GM23338 (cell line): ENCODE data around the gene SERINC5. TPM values are rescaled to one million over a fixed set of nuclear protein-coding genes. Genes with fewer than 3 reads are reported as not detected.

Experiments
- ATAC-seq: fragments of 200-7000 bp; cut with Tn5 transposase; 3 replicates; pipeline ENCODE4 v1.9.1; 2020
- DNase-seq: peaks from one replicate; pipeline ENCODE4 v3.0.0-alpha.2; 2015; ENCODE audit warnings: low spot score
- H2AFZ ChIP-seq: fragments of 200-600 bp; sonication (generic); 2 replicates; pipeline ENCODE4 v1.8.0; 2016; ENCODE audit warnings: antibody characterized with exemption, mild to moderate bottlenecking, moderate library complexity
- H3F3A ChIP-seq: fragments of 200-600 bp; sonication (generic); replicated peaks from 2 replicates; pipeline ENCODE4 v1.8.0; 2017; ENCODE audit warnings: antibody characterized with exemption, mixed run types, low read depth
- H3K27ac ChIP-seq: fragments of 200-600 bp; sonication (generic); 2 replicates; pipeline ENCODE4 v1.6.1; 2016; ENCODE audit warnings: low read depth
- H3K27me3 ChIP-seq: fragments of 200-600 bp; sonication (generic); 2 replicates; pipeline ENCODE4 v1.8.0; 2016; ENCODE audit warnings: mild to moderate bottlenecking, mixed run types, moderate library complexity; ENCODE audit not compliant: insufficient read depth
- H3K36me3 ChIP-seq: fragments of 200-600 bp; sonication (generic); 2 replicates; pipeline ENCODE4 v1.8.0; 2016; ENCODE audit warnings: mild to moderate bottlenecking; ENCODE audit not compliant: insufficient read depth
- H3K4me1 ChIP-seq: fragments of 200-600 bp; sonication (generic); 2 replicates; pipeline ENCODE4 v1.8.0; 2016; ENCODE audit warnings: mild to moderate bottlenecking, moderate library complexity; ENCODE audit not compliant: insufficient read depth
- H3K4me2 ChIP-seq: fragments of 200-600 bp; sonication (generic); 2 replicates; pipeline ENCODE4 v1.7.1; 2017; ENCODE audit warnings: mixed run types
- H3K4me3 ChIP-seq: fragments of 200-600 bp; sonication (generic); 2 replicates; pipeline ENCODE4 v1.6.1; 2016; ENCODE audit warnings: mixed run types
- H3K79me2 ChIP-seq: fragments of 200-600 bp; sonication (generic); replicated peaks from 2 replicates; pipeline ENCODE4 v1.8.0; 2017; ENCODE audit warnings: mild to moderate bottlenecking; ENCODE audit not compliant: insufficient read depth
- H3K9me2 ChIP-seq: fragments of 200-600 bp; sonication (generic); 2 replicates; pipeline ENCODE4 v1.8.0; 2017; ENCODE audit not compliant: insufficient read depth
- H4K20me1 ChIP-seq: fragments of 200-600 bp; sonication (generic); replicated peaks from 2 replicates; pipeline ENCODE4 v1.8.0; 2017; ENCODE audit warnings: mild to moderate bottlenecking; ENCODE audit not compliant: insufficient read depth
- H3K27ac Mint-ChIP-seq: 2 replicates; pipeline ENCODE4 v1.8.0; 2020; ENCODE audit warnings: inconsistent platforms, mild to moderate bottlenecking, moderate library complexity, mixed read lengths
- H3K27me3 Mint-ChIP-seq: 3 replicates; pipeline ENCODE4 v1.8.0; 2022; ENCODE audit warnings: low read depth, mild to moderate bottlenecking, moderate library complexity, mixed read lengths, inconsistent platforms; ENCODE audit not compliant: insufficient read depth, poor library complexity
- H3K36me3 Mint-ChIP-seq: 3 replicates; pipeline ENCODE4 v1.8.0; 2021; ENCODE audit warnings: low read depth, mild to moderate bottlenecking, inconsistent platforms, moderate library complexity, mixed read lengths
- H3K4me1 Mint-ChIP-seq: 3 replicates; pipeline ENCODE4 v1.8.0; 2020; ENCODE audit warnings: mild to moderate bottlenecking, inconsistent platforms, mixed read lengths
- H3K4me3 Mint-ChIP-seq: 3 replicates; pipeline ENCODE4 v1.8.0; 2021; ENCODE audit warnings: moderate library complexity, mild to moderate bottlenecking, inconsistent platforms, mixed read lengths
- H3K9me3 Mint-ChIP-seq: 3 replicates; pipeline ENCODE4 v1.8.0; 2020; ENCODE audit warnings: moderate library complexity, mild to moderate bottlenecking, inconsistent platforms, mixed read lengths
- CREB1 ChIP-seq: fragments of 250-450 bp; sonication (Bioruptor Pico); IDR thresholded peaks from 2 replicates; pipeline ENCODE4 v1.5.0; 2020; ENCODE audit warnings: low read depth, mild to moderate bottlenecking, moderate library complexity
- EZH2 ChIP-seq: fragments of 200-600 bp; sonication (generic); IDR thresholded peaks from one replicate; pipeline ENCODE4 v1.8.0; 2017; ENCODE audit warnings: antibody characterized with exemption, mild to moderate bottlenecking, low read depth; ENCODE audit not compliant: unreplicated experiment
- EZH2phosphoT487 ChIP-seq: fragments of 200-600 bp; sonication (generic); IDR thresholded peaks from one replicate; pipeline ENCODE4 v1.8.1; 2018; ENCODE audit warnings: antibody characterized with exemption; ENCODE audit not compliant: unreplicated experiment
- JUNB ChIP-seq: IDR thresholded peaks from one replicate; pipeline ENCODE4 v1.6.1; 2016; ENCODE audit warnings: antibody characterized with exemption; ENCODE audit not compliant: unreplicated experiment
- POLR2AphosphoS5 ChIP-seq: IDR thresholded peaks from 2 replicates; pipeline ENCODE4 v1.6.1; 2016; ENCODE audit warnings: antibody characterized with exemption, low read depth
- STAT1 ChIP-seq: IDR thresholded peaks from one replicate; pipeline ENCODE4 v1.6.1; 2016; ENCODE audit warnings: antibody characterized with exemption; ENCODE audit not compliant: unreplicated experiment
- ZNF114 ChIP-seq: fragments of 250-450 bp; sonication (Bioruptor Pico); IDR thresholded peaks from 2 replicates; pipeline ENCODE4 v1.5.0; 2020; ENCODE audit warnings: mild to moderate bottlenecking, moderate library complexity
- ZNF331 ChIP-seq: fragments of 250-450 bp; sonication (Bioruptor Pico); IDR thresholded peaks from 2 replicates; pipeline ENCODE4 v1.5.0; 2020; ENCODE audit warnings: low read depth, mild to moderate bottlenecking, moderate library complexity
- polyA plus RNA-seq: library from polyadenylated mRNA; unstranded; fragments of >200 nt; fragmentation: Nextera tagmentation; extraction: Ambion mirVana; gene quantifications from 2 replicates; pipeline ENCODE4 v1.2.1, GENCODE V29; 2016
- total RNA-seq: library from RNA; depleted of rRNA; stranded (reverse); fragments of >200 nt; shearing (Covaris generic); gene quantifications from 2 replicates; pipeline ENCODE4 v1.2.3, GENCODE V29; 2014
- TF ChIP-seq, protein P1 (sequence below): IDR thresholded peaks from 2 replicates; pipeline ENCODE4 v1.6.1; 2016; ENCODE audit warnings: antibody characterized with exemption
- TF ChIP-seq, protein P2 (sequence below), 2 experiments: fragments of 200-600 bp in 1 of 2; sonication (generic) in 1 of 2; conservative IDR thresholded peaks; 2 replicates each; pipeline versions ENCODE4 v1.5.1 to v1.6.1; 2016 to 2017; ENCODE audit warnings: antibody characterized with exemption in 2 of 2, low read depth in 2 of 2, mild to moderate bottlenecking in 2 of 2, moderate library complexity in 1 of 2
- TF ChIP-seq, protein P3 (sequence below): IDR thresholded peaks from one replicate; pipeline ENCODE4 v1.6.1; 2018; ENCODE audit warnings: antibody characterized with exemption; ENCODE audit not compliant: unreplicated experiment

The SERINC5 gene
- total and polyA plus RNA-seq, 2 experiments from 2014 or later: 34.0 to 107 TPM

DNA sequence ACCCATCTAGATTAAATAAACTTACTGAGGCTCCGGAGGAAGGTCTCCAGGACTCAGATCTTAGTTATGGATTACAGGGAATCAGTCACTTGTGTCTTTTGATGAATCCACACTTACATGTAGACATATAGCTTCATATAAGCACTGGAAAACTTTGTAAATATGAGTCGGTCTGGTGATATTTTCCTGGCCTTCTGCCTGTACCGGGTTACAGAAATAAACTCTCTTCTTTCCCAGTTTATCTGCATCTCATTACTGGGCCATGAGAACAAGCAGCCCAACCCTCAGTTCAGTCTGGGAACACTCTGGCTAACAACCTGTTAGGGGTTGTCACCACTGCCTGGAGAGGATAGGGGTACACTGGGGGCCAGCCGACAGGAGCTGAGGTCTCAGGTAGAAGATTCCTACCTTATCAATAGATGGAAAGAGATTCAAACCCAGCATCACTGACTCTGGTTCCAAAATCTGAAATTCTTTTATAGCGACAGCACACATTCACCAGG is 161.6 kb downstream of the SERINC5 start (continued):
- TF ChIP-seq, protein P1, sequence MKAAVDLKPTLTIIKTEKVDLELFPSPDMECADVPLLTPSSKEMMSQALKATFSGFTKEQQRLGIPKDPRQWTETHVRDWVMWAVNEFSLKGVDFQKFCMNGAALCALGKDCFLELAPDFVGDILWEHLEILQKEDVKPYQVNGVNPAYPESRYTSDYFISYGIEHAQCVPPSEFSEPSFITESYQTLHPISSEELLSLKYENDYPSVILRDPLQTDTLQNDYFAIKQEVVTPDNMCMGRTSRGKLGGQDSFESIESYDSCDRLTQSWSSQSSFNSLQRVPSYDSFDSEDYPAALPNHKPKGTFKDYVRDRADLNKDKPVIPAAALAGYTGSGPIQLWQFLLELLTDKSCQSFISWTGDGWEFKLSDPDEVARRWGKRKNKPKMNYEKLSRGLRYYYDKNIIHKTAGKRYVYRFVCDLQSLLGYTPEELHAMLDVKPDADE: no peak
- TF ChIP-seq JUNB: no peak
- TF ChIP-seq POLR2AphosphoS5: no peak
- TF ChIP-seq ZNF114 (CRISPR knock-in tag): no peak
- no peak for TF ChIP-seq CREB1 (CRISPR knock-in tag)
- TF ChIP-seq STAT1: no peak

DNA sequence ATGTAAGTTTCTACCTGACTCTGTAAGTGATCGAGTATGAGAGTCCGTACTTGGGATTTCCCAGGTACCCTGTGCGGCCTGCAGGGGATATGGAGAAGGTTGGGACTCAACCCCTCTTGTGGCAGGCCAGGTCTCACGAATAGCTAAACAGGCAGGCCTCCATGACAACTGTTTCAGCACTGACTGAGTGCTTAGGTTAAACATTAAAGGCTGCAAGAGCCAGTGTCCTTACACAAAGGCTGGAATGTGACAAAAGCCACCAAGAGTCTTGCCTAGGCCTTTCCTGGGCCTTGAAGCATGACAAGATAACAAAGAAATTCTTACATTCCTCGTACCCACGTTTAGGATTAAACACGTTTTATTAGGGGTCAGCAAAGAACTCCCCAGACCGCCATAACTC is 162.1 kb downstream of the SERINC5 start:
- Mint-ChIP-seq H3K4me3 (no peak overlapping the region), H3K27ac (no peak overlapping the region; the same call in 1 of the 2 replicates), H3K9me3 (no peaks in the 10 kb centered on the region; the same call in 2 of the 3 replicates), H3K27me3 (peaks cover 17% of the 10 kb centered on the region), H3K4me1 (peaks cover 28% of the 10 kb centered on the region), H3K36me3 (0 out of 3 replicates have a peak, but pooled peaks cover 8% of the 10 kb centered on the region)
- H3K4me2 ChIP-seq: no peak overlapping the region
- H3K9me2 ChIP-seq: no peaks in the 10 kb centered on the region
- H3K27ac ChIP-seq: peak overlapping the region; percentile 13
- H3K4me3 ChIP-seq: no peak overlapping the region
- DNase-seq (peak; percentile 54), ATAC-seq (peak; percentile 20)
- no peaks in the 10 kb centered on the region for H3F3A ChIP-seq
- peak overlapping the region; percentile 48 for H2AFZ ChIP-seq
- H3K4me1 ChIP-seq: peaks cover 23% of the 10 kb centered on the region; the same call in 1 of the 2 replicates
- H3K27me3 ChIP-seq: no peaks in the 10 kb centered on the region
- H3K79me2 ChIP-seq: no peaks in the 10 kb centered on the region
- no peaks in the 10 kb centered on the region for H4K20me1 ChIP-seq
- H3K36me3 ChIP-seq: no peaks in the 10 kb centered on the region
- TF ChIP-seq STAT1: no peak
- TF ChIP-seq, protein P2, sequence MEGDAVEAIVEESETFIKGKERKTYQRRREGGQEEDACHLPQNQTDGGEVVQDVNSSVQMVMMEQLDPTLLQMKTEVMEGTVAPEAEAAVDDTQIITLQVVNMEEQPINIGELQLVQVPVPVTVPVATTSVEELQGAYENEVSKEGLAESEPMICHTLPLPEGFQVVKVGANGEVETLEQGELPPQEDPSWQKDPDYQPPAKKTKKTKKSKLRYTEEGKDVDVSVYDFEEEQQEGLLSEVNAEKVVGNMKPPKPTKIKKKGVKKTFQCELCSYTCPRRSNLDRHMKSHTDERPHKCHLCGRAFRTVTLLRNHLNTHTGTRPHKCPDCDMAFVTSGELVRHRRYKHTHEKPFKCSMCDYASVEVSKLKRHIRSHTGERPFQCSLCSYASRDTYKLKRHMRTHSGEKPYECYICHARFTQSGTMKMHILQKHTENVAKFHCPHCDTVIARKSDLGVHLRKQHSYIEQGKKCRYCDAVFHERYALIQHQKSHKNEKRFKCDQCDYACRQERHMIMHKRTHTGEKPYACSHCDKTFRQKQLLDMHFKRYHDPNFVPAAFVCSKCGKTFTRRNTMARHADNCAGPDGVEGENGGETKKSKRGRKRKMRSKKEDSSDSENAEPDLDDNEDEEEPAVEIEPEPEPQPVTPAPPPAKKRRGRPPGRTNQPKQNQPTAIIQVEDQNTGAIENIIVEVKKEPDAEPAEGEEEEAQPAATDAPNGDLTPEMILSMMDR (conservative IDR thresholded peaks at IDR 0.05; ENCODE audit: low read depth in 2 of 2): no peak
- TF ChIP-seq, protein P1: no peak
- TF ChIP-seq, protein P3, sequence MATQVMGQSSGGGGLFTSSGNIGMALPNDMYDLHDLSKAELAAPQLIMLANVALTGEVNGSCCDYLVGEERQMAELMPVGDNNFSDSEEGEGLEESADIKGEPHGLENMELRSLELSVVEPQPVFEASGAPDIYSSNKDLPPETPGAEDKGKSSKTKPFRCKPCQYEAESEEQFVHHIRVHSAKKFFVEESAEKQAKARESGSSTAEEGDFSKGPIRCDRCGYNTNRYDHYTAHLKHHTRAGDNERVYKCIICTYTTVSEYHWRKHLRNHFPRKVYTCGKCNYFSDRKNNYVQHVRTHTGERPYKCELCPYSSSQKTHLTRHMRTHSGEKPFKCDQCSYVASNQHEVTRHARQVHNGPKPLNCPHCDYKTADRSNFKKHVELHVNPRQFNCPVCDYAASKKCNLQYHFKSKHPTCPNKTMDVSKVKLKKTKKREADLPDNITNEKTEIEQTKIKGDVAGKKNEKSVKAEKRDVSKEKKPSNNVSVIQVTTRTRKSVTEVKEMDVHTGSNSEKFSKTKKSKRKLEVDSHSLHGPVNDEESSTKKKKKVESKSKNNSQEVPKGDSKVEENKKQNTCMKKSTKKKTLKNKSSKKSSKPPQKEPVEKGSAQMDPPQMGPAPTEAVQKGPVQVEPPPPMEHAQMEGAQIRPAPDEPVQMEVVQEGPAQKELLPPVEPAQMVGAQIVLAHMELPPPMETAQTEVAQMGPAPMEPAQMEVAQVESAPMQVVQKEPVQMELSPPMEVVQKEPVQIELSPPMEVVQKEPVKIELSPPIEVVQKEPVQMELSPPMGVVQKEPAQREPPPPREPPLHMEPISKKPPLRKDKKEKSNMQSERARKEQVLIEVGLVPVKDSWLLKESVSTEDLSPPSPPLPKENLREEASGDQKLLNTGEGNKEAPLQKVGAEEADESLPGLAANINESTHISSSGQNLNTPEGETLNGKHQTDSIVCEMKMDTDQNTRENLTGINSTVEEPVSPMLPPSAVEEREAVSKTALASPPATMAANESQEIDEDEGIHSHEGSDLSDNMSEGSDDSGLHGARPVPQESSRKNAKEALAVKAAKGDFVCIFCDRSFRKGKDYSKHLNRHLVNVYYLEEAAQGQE: no peak
- TF ChIP-seq JUNB: no peak
- TF ChIP-seq ZNF114 (CRISPR knock-in tag): no peak
- no peak for TF ChIP-seq EZH2
- TF ChIP-seq POLR2AphosphoS5: no peak
- no peak for TF ChIP-seq CREB1 (CRISPR knock-in tag)
- TF ChIP-seq EZH2phosphoT487: no peak
- TF ChIP-seq ZNF331 (CRISPR knock-in tag): no peak
